HG03565 (cell line): ENCODE results near the gene TRPV5.

Experiments
- ATAC-seq: cut with Tn5 transposase; IDR thresholded peaks from one replicate; pipeline ENCODE4 v1.9.1; 2021; ENCODE audit warnings: mild to moderate bottlenecking, moderate library complexity; ENCODE audit not compliant: unreplicated experiment

Gene TRPV5

GRCh38 chr7:142889816-142890215, 43.7 kb downstream of the TRPV5 start:
- ATAC-seq: no peak

GRCh38 chr7:142887282-142888015, 46.1 kb downstream of the TRPV5 start:
- no peak for ATAC-seq

- ATAC-seq: no peak
Measured at GRCh38 chr7:142886866-142887265, 46.7 kb downstream of the TRPV5 start.

- ATAC-seq: no peak
Measured at GRCh38 chr7:142885311-142886230, 48.0 kb downstream of the TRPV5 start, which contains the start of gene TRPV6. TSS of gene TRPV6 (minus strand) at chr7:142885745.

- ATAC-seq: no peak
Measured at GRCh38 chr7:142884286-142884640, 49.3 kb downstream of the TRPV5 start.

- ATAC-seq: no peak
Measured at GRCh38 chr7:142883571-142884285, 49.8 kb downstream of the TRPV5 start.

GRCh38 chr7:142883145-142883544, 50.4 kb downstream of the TRPV5 start:
- ATAC-seq: no peak

- ATAC-seq: no peak
Measured at GRCh38 chr7:142882338-142882678, 51.2 kb downstream of the TRPV5 start.

- peak; percentile 45 for ATAC-seq
Measured at GRCh38 chr7:142881586-142882337, 51.8 kb downstream of the TRPV5 start.

- ATAC-seq: peak; percentile 43
Measured at GRCh38 chr7:142880876-142881505, 52.6 kb downstream of the TRPV5 start.

GRCh38 chr7:142879060-142879459, 54.5 kb downstream of the TRPV5 start:
- no peak for ATAC-seq

GRCh38 chr7:142878315-142878714, 55.2 kb downstream of the TRPV5 start:
- no peak for ATAC-seq

- no peak for ATAC-seq
Measured at GRCh38 chr7:142876991-142877910, 56.3 kb downstream of the TRPV5 start.

GRCh38 chr7:142876236-142876960, 57.1 kb downstream of the TRPV5 start:
- ATAC-seq: no peak

GRCh38 chr7:142875456-142875855, 58.1 kb downstream of the TRPV5 start:
- no peak for ATAC-seq

- ATAC-seq: no peak
Measured at GRCh38 chr7:142874837-142875236, 58.7 kb downstream of the TRPV5 start.

GRCh38 chr7:142874409-142874808, 59.1 kb downstream of the TRPV5 start:
- no peak for ATAC-seq

- no peak for ATAC-seq
Measured at GRCh38 chr7:142873871-142874270, 59.7 kb downstream of the TRPV5 start.
